HG02981 (cell line): Measurements from ENCODE around the gene OVCH1.
"Not testable (repeated sequence)": the region's sequence is repeated elsewhere in the genome, so short reads cannot be mapped to it uniquely, and the experiment has no call there.

ENCODE experiments used
- ATAC-seq: cut with Tn5 transposase; IDR thresholded peaks from one replicate; pipeline ENCODE4 v1.9.1; 2021; ENCODE audit warnings: mild to moderate bottlenecking, moderate library complexity; ENCODE audit not compliant: unreplicated experiment

Gene OVCH1

GRCh38 chr12:29505122-29505521 is 7.6 kb upstream of the OVCH1 start:
- ATAC-seq, result no peak

GRCh38 chr12:29503283-29503682 is 5.8 kb upstream of the OVCH1 start:
- no peak for ATAC-seq

GRCh38 chr12:29499235-29499634 is 1.7 kb upstream of the OVCH1 start:
- ATAC-seq, result no peak

GRCh38 chr12:29492891-29493290 is 4.6 kb downstream of the OVCH1 start:
- no peak for ATAC-seq

GRCh38 chr12:29486972-29487371 is 10.5 kb downstream of the OVCH1 start:
- no peak for ATAC-seq

- ATAC-seq, result no peak
Observed at GRCh38 chr12:29463198-29463597, 34.3 kb downstream of the OVCH1 start.

GRCh38 chr12:29460082-29460481 is 37.4 kb downstream of the OVCH1 start:
- ATAC-seq, result no peak

GRCh38 chr12:29455087-29455486 is 42.4 kb downstream of the OVCH1 start:
- no peak for ATAC-seq

GRCh38 chr12:29451888-29452287 is 45.6 kb downstream of the OVCH1 start:
- no peak for ATAC-seq

- ATAC-seq, result no peak
Observed at GRCh38 chr12:29448157-29448556, 49.3 kb downstream of the OVCH1 start.

- no peak for ATAC-seq
Observed at GRCh38 chr12:29447285-29447975, 50.1 kb downstream of the OVCH1 start.

- no peak for ATAC-seq
Observed at GRCh38 chr12:29439506-29439905, 58.0 kb downstream of the OVCH1 start.

GRCh38 chr12:29438752-29439408 is 58.6 kb downstream of the OVCH1 start:
- no peak for ATAC-seq

GRCh38 chr12:29437575-29437974 is 59.9 kb downstream of the OVCH1 start:
- ATAC-seq, result no peak

- not testable (repeated sequence) for ATAC-seq
Observed at GRCh38 chr12:29436815-29437214, 60.7 kb downstream of the OVCH1 start.

- no peak for ATAC-seq
Observed at GRCh38 chr12:29431513-29431912, 66.0 kb downstream of the OVCH1 start.

GRCh38 chr12:29430716-29431044 is 66.8 kb downstream of the OVCH1 start:
- no peak for ATAC-seq

- ATAC-seq, result no peak
Observed at GRCh38 chr12:29429999-29430715, 67.3 kb downstream of the OVCH1 start.

- peak; percentile 42 for ATAC-seq
Observed at GRCh38 chr12:29428633-29429032, 68.9 kb downstream of the OVCH1 start.

- peak; percentile 98 for ATAC-seq
Observed at GRCh38 chr12:29427964-29428363, 69.5 kb downstream of the OVCH1 start.

- ATAC-seq, result no peak
Observed at GRCh38 chr12:29426498-29426897, 71.0 kb downstream of the OVCH1 start.

GRCh38 chr12:29425722-29426121 is 71.8 kb downstream of the OVCH1 start:
- no peak for ATAC-seq
